K562 (cell line): ENCODE measurements around the gene SMAD7. TPM values are rescaled to one million over a fixed set of nuclear protein-coding genes. Genes with fewer than 3 reads are reported as not detected.

ENCODE experiments used
- BDP1 ChIP-seq: IDR thresholded peaks from 3 replicates; pipeline ENCODE4 v1.6.1; 2011; ENCODE audit not compliant: insufficient read length, insufficient read depth
- CHD2 ChIP-seq: IDR thresholded peaks from 2 replicates; pipeline ENCODE4 v1.6.1; 2011; ENCODE audit warnings: low read depth, low read length
- CREB1 ChIP-seq, 2 experiments: sonication (generic) in 1 of 2; formaldehyde crosslinking in 1 of 2; IDR thresholded peaks; 2 replicates each; pipeline versions ENCODE4 v1.6.1 to v1.8.0; 2012 to 2022; ENCODE audit warnings: inconsistent platforms in 1 of 2, mild to moderate bottlenecking in 1 of 2, missing genetic modification reagents in 1 of 2, moderate library complexity in 1 of 2
- FOSL1 ChIP-seq: fragments of 200-800 bp; sonication (Bioruptor generic); conservative IDR thresholded peaks from 2 replicates; pipeline ENCODE4 v1.6.1; 2016; ENCODE audit warnings: missing genetic modification characterization, missing compliant biosample characterization
- HMBOX1 ChIP-seq: sonication (generic); IDR thresholded peaks from 2 replicates; pipeline ENCODE4 v1.6.1; 2016
- HNRNPL ChIP-seq: fragments of 200-400 bp; formaldehyde crosslinking; IDR thresholded peaks from 2 replicates; pipeline ENCODE4 v1.6.1; 2017; ENCODE audit warnings: low read depth, mild to moderate bottlenecking, low read length
- MBD1 ChIP-seq: fragments of 250-450 bp; sonication (Bioruptor Pico); IDR thresholded peaks from 2 replicates; pipeline ENCODE4 v1.8.0; 2022; ENCODE audit warnings: inconsistent platforms
- NRF1 ChIP-seq, 2 experiments: fragments of 450-650 bp; IDR thresholded peaks in 1 of 2; conservative IDR thresholded peaks in 1 of 2; 2 replicates each; pipeline ENCODE4 v1.6.1; 2014; ENCODE audit warnings: mild to moderate bottlenecking in 2 of 2
- RAD51 ChIP-seq: fragments of 450-650 bp; IDR thresholded peaks from 2 replicates; pipeline ENCODE4 v1.7.1; 2016; ENCODE audit warnings: low read depth, mild to moderate bottlenecking, borderline replicate concordance
- SMAD4 ChIP-seq: fragments of 250-450 bp; sonication (Bioruptor Pico); conservative IDR thresholded peaks from 2 replicates; pipeline ENCODE4 v1.8.0; 2021; ENCODE audit warnings: inconsistent platforms, mild to moderate bottlenecking, moderate library complexity
- TEAD1 ChIP-seq, 2 experiments: fragments of 450-650 bp in 1 of 2; sonication (generic) in 1 of 2; formaldehyde crosslinking; IDR thresholded peaks; 2 replicates each; pipeline versions ENCODE4 v1.4.0 to v1.8.0; 2020 to 2022; ENCODE audit warnings: mild to moderate bottlenecking in 2 of 2, missing genetic modification reagents in 1 of 2
- ZBTB7A ChIP-seq: IDR thresholded peaks from 2 replicates; pipeline ENCODE4 v1.6.1; 2011; ENCODE audit warnings: low read depth, mild to moderate bottlenecking, low read length, moderate library complexity, borderline replicate concordance; ENCODE audit not compliant: control insufficient read depth
- polyA plus RNA-seq, 8 experiments: library from polyadenylated mRNA; depleted of rRNA in 4 of 8; stranded (reverse) in 5 of 8; unstranded in 3 of 8; fragments of >200 nt; fragmentation: Nextera tagmentation in 2 of 8; fragmentation: Illumina TruSeq in 1 of 8; extraction: Ambion mirVana in 2 of 8; extraction: Trizol in 1 of 8; gene quantifications; 2 replicates each; pipeline versions ENCODE4 v1.2.1 to v1.2.3, GENCODE V29; 2011 to 2014; ENCODE audit warnings: inconsistent platforms in 1 of 8, missing spikeins in 1 of 8
- total RNA-seq, 7 experiments: library from RNA; depleted of rRNA in 6 of 7; stranded (reverse); fragments of >200 nt in 6 of 7; fragmentation: Illumina TruSeq in 2 of 7; extraction: Trizol in 2 of 7; gene quantifications; 2 replicates each; pipeline versions ENCODE4 v1.2.1 to v1.2.3, GENCODE V29; 2011 to 2021; ENCODE audit warnings: low replicate concordance in 1 of 7
- TF ChIP-seq, protein P1 (sequence below): sonication (generic); formaldehyde crosslinking; IDR thresholded peaks from 2 replicates; pipeline ENCODE4 v1.9.0; 2022; ENCODE audit warnings: mild to moderate bottlenecking, missing genetic modification reagents
- TF ChIP-seq, protein P2 (sequence below): fragments of 450-650 bp; IDR thresholded peaks from 2 replicates; pipeline ENCODE4 v1.6.1; 2016; ENCODE audit warnings: borderline replicate concordance
- TF ChIP-seq, protein P3 (sequence below): sonication (generic); formaldehyde crosslinking; IDR thresholded peaks from 2 replicates; pipeline ENCODE4 v1.8.0; 2022; ENCODE audit warnings: mild to moderate bottlenecking, missing genetic modification reagents
- TF ChIP-seq, protein P4 (sequence below): fragments of 450-650 bp; formaldehyde crosslinking; IDR thresholded peaks from 2 replicates; pipeline ENCODE4 v1.4.0; 2020; ENCODE audit warnings: mild to moderate bottlenecking, moderate library complexity

Gene SMAD7
- total and polyA plus RNA-seq, 9 of the 15 experiments (the other 6 are each of a cell fraction or from before 2014, with no cell fraction given): 0.13 to 3.0 (median 1.6) TPM

- TF ChIP-seq MBD1 (no peak), CREB1 (IDR thresholded peaks at IDR 0.05) (no peak), CREB1 (CRISPR knock-in tag; IDR thresholded peaks at IDR 0.05) (no peak), ZBTB7A (0 out of 2 replicates have a peak, but pooled peaks have one; percentile 18), NRF1 (conservative IDR thresholded peaks at IDR 0.05 in 1 of 2, IDR thresholded peaks at IDR 0.05 in 1 of 2) (peak in 1 of 2 experiments; percentile 21; a peak in 2 of 4 replicates), CHD2 (no peak), HNRNPL (0 out of 2 replicates have a peak, but pooled peaks have one; percentile 52), BDP1 (no peak), TEAD1 (CRISPR knock-in tag; IDR thresholded peaks at IDR 0.05) (0 out of 4 replicates have a peak, but pooled peaks of 1 of the 2 experiments have one; percentile 37), SMAD4 (CRISPR knock-in tag) (peak; percentile 94), HMBOX1 (no peak), RAD51 (peak; percentile 44; the same call in 1 of the 2 replicates), FOSL1 (0 out of 2 replicates have a peak, but pooled peaks have one; percentile 11)
- TF ChIP-seq, protein P1, sequence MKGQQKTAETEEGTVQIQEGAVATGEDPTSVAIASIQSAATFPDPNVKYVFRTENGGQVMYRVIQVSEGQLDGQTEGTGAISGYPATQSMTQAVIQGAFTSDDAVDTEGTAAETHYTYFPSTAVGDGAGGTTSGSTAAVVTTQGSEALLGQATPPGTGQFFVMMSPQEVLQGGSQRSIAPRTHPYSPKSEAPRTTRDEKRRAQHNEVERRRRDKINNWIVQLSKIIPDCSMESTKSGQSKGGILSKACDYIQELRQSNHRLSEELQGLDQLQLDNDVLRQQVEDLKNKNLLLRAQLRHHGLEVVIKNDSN: peak; percentile 59
- TF ChIP-seq, protein P2, sequence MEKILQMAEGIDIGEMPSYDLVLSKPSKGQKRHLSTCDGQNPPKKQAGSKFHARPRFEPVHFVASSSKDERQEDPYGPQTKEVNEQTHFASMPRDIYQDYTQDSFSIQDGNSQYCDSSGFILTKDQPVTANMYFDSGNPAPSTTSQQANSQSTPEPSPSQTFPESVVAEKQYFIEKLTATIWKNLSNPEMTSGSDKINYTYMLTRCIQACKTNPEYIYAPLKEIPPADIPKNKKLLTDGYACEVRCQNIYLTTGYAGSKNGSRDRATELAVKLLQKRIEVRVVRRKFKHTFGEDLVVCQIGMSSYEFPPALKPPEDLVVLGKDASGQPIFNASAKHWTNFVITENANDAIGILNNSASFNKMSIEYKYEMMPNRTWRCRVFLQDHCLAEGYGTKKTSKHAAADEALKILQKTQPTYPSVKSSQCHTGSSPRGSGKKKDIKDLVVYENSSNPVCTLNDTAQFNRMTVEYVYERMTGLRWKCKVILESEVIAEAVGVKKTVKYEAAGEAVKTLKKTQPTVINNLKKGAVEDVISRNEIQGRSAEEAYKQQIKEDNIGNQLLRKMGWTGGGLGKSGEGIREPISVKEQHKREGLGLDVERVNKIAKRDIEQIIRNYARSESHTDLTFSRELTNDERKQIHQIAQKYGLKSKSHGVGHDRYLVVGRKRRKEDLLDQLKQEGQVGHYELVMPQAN: no peak
- TF ChIP-seq, protein P3, sequence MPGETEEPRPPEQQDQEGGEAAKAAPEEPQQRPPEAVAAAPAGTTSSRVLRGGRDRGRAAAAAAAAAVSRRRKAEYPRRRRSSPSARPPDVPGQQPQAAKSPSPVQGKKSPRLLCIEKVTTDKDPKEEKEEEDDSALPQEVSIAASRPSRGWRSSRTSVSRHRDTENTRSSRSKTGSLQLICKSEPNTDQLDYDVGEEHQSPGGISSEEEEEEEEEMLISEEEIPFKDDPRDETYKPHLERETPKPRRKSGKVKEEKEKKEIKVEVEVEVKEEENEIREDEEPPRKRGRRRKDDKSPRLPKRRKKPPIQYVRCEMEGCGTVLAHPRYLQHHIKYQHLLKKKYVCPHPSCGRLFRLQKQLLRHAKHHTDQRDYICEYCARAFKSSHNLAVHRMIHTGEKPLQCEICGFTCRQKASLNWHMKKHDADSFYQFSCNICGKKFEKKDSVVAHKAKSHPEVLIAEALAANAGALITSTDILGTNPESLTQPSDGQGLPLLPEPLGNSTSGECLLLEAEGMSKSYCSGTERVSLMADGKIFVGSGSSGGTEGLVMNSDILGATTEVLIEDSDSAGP (CRISPR knock-in tag): peak; percentile 78
- TF ChIP-seq, protein P4, sequence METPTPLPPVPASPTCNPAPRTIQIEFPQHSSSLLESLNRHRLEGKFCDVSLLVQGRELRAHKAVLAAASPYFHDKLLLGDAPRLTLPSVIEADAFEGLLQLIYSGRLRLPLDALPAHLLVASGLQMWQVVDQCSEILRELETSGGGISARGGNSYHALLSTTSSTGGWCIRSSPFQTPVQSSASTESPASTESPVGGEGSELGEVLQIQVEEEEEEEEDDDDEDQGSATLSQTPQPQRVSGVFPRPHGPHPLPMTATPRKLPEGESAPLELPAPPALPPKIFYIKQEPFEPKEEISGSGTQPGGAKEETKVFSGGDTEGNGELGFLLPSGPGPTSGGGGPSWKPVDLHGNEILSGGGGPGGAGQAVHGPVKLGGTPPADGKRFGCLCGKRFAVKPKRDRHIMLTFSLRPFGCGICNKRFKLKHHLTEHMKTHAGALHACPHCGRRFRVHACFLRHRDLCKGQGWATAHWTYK (CRISPR knock-in tag): 0 out of 2 replicates have a peak, but pooled peaks have one; percentile 60
These were observed 902 bp upstream of the SMAD7 start (continued) for GRCh38 chr18:48951448-48952286.
